RWPE1 (cell line): ENCODE results near the gene LAMA2.
A peak's percentile ranks its signal among the peaks of the same experiment; 100 is the strongest.

Experiments used
- CTCF ChIA-PET: fragments of 350-600 bp; sonication (Branson Sonifier 250); formaldehyde crosslinking; extraction: SDS; loops from one replicate; lab custom pipeline; 2021; lab: Yijun Ruan, JAX
- POLR2A ChIA-PET: fragments of 400-600 bp; formaldehyde crosslinking; extraction: SDS; loops from one replicate; lab custom pipeline; 2020; ENCODE audit warnings: antibody characterized with exemption; ENCODE audit not compliant: low non-redundant PET; lab: Yijun Ruan, JAX
- DNase-seq: peaks from one replicate; pipeline ENCODE4 v3.0.0; 2012; ENCODE audit warnings: low spot score
- H3K27ac ChIP-seq: fragments of 450-650 bp; 2 replicates; pipeline ENCODE4 v1.5.1; 2017
- TF ChIP-seq, protein P1 (sequence below): fragments of 450-650 bp; conservative IDR thresholded peaks from 2 replicates; pipeline ENCODE4 v1.5.1; 2017; ENCODE audit warnings: low read depth, mild to moderate bottlenecking

The LAMA2 gene

DNA sequence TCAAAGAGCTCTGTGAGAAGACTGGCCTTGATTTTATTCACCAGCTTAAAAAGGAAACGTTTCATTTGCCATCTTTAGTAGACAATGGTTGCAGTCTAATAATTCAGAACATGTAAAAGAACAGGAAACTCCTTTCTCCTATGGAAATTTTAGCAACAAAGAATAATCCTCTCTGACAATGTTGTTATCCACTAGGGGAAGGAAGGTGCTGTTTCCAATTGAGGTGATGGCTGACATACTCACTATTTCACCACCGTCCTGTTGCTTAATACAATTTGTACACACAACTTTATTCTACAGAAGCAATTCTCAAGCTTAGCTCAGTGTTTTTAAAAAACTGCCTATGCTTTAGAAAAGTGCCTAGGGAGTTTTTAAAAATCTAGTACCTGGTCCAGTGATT, 634.4 kb downstream of the LAMA2 start:
- ChIA-PET CTCF (interaction anchor here (0.7 to 1.4 kb wide), 3 partner anchors 16 to 90 kb away, joined by 3 to 6 read pairs (median 3); no protein-coding TSS in a partner anchor), POLR2A (no interaction called here)
- DNase-seq, result no peak
- no peak overlapping the region for H3K27ac ChIP-seq
- TF ChIP-seq, protein P1, sequence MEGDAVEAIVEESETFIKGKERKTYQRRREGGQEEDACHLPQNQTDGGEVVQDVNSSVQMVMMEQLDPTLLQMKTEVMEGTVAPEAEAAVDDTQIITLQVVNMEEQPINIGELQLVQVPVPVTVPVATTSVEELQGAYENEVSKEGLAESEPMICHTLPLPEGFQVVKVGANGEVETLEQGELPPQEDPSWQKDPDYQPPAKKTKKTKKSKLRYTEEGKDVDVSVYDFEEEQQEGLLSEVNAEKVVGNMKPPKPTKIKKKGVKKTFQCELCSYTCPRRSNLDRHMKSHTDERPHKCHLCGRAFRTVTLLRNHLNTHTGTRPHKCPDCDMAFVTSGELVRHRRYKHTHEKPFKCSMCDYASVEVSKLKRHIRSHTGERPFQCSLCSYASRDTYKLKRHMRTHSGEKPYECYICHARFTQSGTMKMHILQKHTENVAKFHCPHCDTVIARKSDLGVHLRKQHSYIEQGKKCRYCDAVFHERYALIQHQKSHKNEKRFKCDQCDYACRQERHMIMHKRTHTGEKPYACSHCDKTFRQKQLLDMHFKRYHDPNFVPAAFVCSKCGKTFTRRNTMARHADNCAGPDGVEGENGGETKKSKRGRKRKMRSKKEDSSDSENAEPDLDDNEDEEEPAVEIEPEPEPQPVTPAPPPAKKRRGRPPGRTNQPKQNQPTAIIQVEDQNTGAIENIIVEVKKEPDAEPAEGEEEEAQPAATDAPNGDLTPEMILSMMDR, result no peak

DNA sequence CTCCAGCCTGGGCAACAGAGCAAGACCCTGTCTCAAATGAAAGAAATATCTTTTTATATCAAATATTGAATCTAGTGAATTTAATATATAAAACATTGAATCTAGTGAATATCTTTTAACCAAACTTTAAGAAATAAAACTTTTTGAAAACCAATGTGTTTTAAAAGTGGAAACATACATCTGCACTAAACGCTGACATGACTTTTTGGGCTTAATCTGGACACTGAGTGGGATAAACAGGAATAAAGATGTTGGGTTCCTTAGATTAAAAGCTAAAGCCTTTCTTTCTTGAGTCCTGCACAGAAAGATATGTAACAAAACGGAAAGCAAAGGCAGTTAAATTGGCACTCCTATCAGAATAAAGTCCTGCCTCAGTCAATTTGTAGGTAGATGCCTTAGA, 636.8 kb downstream of the LAMA2 start:
- no peak overlapping the region for H3K27ac ChIP-seq
- TF ChIP-seq, protein P1, result no peak
- ChIA-PET POLR2A (no interaction called here), CTCF (no interaction called here)
- no peak for DNase-seq

DNA sequence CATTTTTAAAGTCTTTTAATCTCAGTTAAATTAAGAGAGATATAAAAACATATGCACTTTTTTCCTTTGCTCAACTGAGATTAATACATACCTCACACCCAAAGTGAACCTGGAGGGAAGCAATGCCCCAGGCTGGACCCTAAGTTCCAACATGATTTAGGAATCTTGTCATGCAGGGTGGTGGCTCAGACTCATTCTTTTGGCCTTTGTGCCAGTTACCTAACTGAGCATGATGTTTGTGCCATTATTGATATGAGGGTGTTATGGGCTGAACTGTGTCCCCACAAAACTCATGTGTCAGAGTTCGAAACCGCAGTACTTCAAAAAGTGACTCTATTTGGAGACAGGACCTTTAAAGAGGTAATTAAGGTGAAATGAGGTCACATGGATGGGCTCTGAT, 639.0 kb downstream of the LAMA2 start:
- ChIA-PET CTCF (no interaction called here), POLR2A (no interaction called here)
- TF ChIP-seq, protein P1, result no peak
- peak; percentile 10 for DNase-seq
- H3K27ac ChIP-seq, result no peak overlapping the region

DNA sequence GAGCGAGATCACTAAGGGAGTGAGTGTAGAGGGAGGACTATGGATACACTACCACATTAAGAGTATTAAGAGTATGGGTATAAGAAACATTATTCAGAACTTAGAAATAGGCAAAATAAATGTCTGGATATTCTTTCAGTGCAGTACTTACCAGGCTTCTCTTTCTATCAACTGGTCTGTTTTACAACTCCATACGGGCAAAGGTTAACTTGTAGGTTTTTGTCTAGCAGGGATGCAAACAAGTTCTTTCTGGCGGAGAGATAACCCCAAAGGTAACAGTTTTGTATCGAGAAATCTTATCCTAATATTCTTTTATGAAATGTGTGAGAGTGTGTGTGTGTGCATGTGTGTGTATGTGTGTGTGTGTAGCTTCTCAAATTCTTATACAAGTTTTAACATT, 640.9 kb downstream of the LAMA2 start:
- ChIA-PET POLR2A (no interaction called here), CTCF (interaction anchor here (0.7 kb wide), 1 partner anchor 42 kb away, joined by 6 read pairs; no protein-coding TSS in a partner anchor)
- DNase-seq, result no peak
- TF ChIP-seq, protein P1, result no peak
- no peak overlapping the region for H3K27ac ChIP-seq

DNA sequence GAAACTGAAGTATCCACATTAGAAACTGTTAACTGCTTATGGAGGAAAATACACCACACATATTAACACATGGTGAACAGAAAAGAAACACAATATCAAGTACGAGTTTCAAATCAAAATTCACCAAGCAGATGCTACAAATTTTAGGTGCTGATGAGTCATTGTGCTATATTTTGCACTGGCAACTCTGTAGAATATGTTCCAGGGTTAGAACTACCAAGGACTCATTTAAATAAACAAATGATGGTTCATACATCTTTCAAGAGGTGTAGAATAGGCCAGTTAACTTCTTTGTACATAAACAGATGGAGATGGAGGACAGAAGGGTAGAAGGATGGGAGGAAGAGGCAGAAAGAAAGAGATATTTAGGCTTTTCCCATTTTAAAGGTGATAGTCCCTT, 642.1 kb downstream of the LAMA2 start:
- no peak overlapping the region for H3K27ac ChIP-seq
- no peak for DNase-seq
- CTCF ChIA-PET, result no interaction called here
- POLR2A ChIA-PET, result no interaction called here
- TF ChIP-seq, protein P1, result no peak

DNA sequence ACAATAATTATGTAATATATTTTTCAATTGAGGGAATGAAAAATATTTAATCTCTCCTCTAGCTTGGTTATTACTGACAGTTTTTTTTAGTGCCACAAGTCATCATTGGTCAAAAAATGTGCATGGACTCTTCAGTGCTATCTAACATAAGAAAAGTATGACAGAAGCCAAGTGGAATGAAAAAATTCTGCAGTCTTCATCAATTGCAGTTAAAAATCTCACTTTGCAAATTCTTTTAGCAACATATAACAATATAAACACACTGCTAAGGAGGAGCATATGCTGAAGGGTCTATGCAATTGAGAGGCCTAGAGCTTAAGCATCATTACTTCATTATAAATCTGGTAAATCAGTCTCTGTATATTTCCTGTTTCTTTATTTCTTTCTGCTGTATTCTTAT, 652.0 kb downstream of the LAMA2 start:
- CTCF ChIA-PET, result no interaction called here
- no peak overlapping the region for H3K27ac ChIP-seq
- no peak for DNase-seq
- TF ChIP-seq, protein P1, result no peak
- POLR2A ChIA-PET, result no interaction called here
